Endothelial cell of umbilical vein (primary cell): ENCODE data around the gene DENND6A. TPM values are rescaled to one million over a fixed set of nuclear protein-coding genes. Genes with fewer than 3 reads are reported as not detected.

Experiments
- BruUV-seq: library from RNA; stranded (reverse); fragments of 400-500 nt; replicated peaks from 2 replicates; lab custom pipeline; 2021; lab: Mats Ljungman, UMichigan
- CTCF ChIA-PET: fragments of 300-600, 350-600 bp; sonication (Branson Sonifier 250); formaldehyde crosslinking; loops from one replicate; lab custom pipeline; 2021; ENCODE audit warnings: antibody characterized with exemption, inconsistent platforms; lab: Charles Lee
- POLR2A ChIA-PET: fragments of 300-600, 350-600 bp; sonication (Branson Sonifier 250); formaldehyde crosslinking; loops from one replicate; lab custom pipeline; 2021; ENCODE audit warnings: antibody characterized with exemption, inconsistent platforms; lab: Charles Lee
- DNase-seq: peaks from one replicate; pipeline ENCODE4 v3.0.0-alpha.2; 2011; ENCODE audit warnings: low read depth, low spot score
- FAIRE-seq: peaks from 2 replicates; lab custom pipeline; 2011; peaks lifted over from hg19 to GRCh38; lab: Jason Lieb, UNC
- H2AFZ ChIP-seq: 2 replicates; pipeline ENCODE4 v1.6.0; 2012; ENCODE audit warnings: low read depth, low read length, control low read depth, inconsistent platforms
- H3K27ac ChIP-seq: 2 replicates; pipeline ENCODE4 v1.5.1; 2011; ENCODE audit warnings: low read depth, mild to moderate bottlenecking, control low read depth, low read length, moderate library complexity; ENCODE audit not compliant: insufficient read depth
- H3K27me3 ChIP-seq, 2 experiments: 2 replicates each; pipeline versions ENCODE4 v1.6.0 to v1.6.1; 2011; ENCODE audit warnings: low read length in 2 of 2, mixed read lengths in 1 of 2; ENCODE audit not compliant: control insufficient read depth in 2 of 2, insufficient read depth in 2 of 2
- H3K36me3 ChIP-seq, 2 experiments: 2 replicates in 1 of 2; 3 replicates in 1 of 2; pipeline ENCODE4 v1.5.1; 2011; ENCODE audit warnings: low read length in 2 of 2, mild to moderate bottlenecking in 1 of 2, moderate library complexity in 1 of 2; ENCODE audit not compliant: control insufficient read depth in 2 of 2, insufficient read depth in 2 of 2; ENCODE audit errors: extremely low read depth in 1 of 2
- H3K4me1 ChIP-seq: 3 replicates; pipeline ENCODE4 v1.5.1; 2011; ENCODE audit warnings: mild to moderate bottlenecking, low read length; ENCODE audit not compliant: control insufficient read depth, insufficient read depth; ENCODE audit errors: extremely low read depth
- H3K4me2 ChIP-seq: 2 replicates; pipeline ENCODE4 v1.6.1; 2011; ENCODE audit warnings: low read length, control low read depth, mixed read lengths; ENCODE audit not compliant: insufficient read depth
- H3K4me3 ChIP-seq, 3 experiments: fragments of 200-600 bp in 1 of 3; sonication (generic), shearing (Covaris generic) in 1 of 3; replicated peaks in 1 of 3; 2 replicates each; pipeline ENCODE4 v1.5.1; 2011 to 2016; ENCODE audit warnings: control low read depth in 3 of 3, low read length in 3 of 3, mild to moderate bottlenecking in 2 of 3, inconsistent platforms in 1 of 3, low read depth in 1 of 3, moderate library complexity in 1 of 3; ENCODE audit not compliant: insufficient read depth in 1 of 3
- H3K79me2 ChIP-seq: 2 replicates; pipeline ENCODE4 v1.6.0; 2012; ENCODE audit warnings: low read length, inconsistent platforms; ENCODE audit not compliant: control insufficient read depth, insufficient read depth
- H3K9ac ChIP-seq: replicated peaks from 2 replicates; pipeline ENCODE3; 2011; ENCODE audit warnings: low read length, control low read depth; ENCODE audit not compliant: insufficient read depth; ENCODE audit errors: extremely low read depth
- H3K9me1 ChIP-seq: replicated peaks from 3 replicates; pipeline ENCODE4 v1.6.0; 2011; ENCODE audit warnings: mild to moderate bottlenecking, low read length; ENCODE audit not compliant: control insufficient read depth, insufficient read depth; ENCODE audit errors: extremely low read depth
- H3K9me3 ChIP-seq: replicated peaks from 2 replicates; pipeline ENCODE4 v1.5.1; 2012; ENCODE audit warnings: low read length, inconsistent platforms; ENCODE audit not compliant: control insufficient read depth, insufficient read depth
- H4K20me1 ChIP-seq: replicated peaks from 2 replicates; pipeline ENCODE3; 2011; ENCODE audit warnings: mild to moderate bottlenecking, low read length; ENCODE audit not compliant: control insufficient read depth, insufficient read depth; ENCODE audit errors: extremely low read depth
- CTCF ChIP-seq, 2 donors: IDR thresholded peaks; 1 replicate in 1 of 2; 2 replicates in 1 of 2; pipeline ENCODE4 v1.5.1; 2011; ENCODE audit warnings: low read length in 2 of 2, mild to moderate bottlenecking in 2 of 2, moderate library complexity in 2 of 2, control low read depth in 1 of 2, inconsistent platforms in 1 of 2, low read depth in 1 of 2; ENCODE audit not compliant: insufficient read depth in 1 of 2; ENCODE audit errors: extremely low read depth in 1 of 2
- EZH2 ChIP-seq: IDR thresholded peaks from 2 replicates; pipeline ENCODE4 v1.6.1; 2012; ENCODE audit warnings: borderline replicate concordance, low read depth, mild to moderate bottlenecking, moderate library complexity, low read length, inconsistent platforms; ENCODE audit not compliant: severe bottlenecking
- FOS ChIP-seq: IDR thresholded peaks from 2 replicates; pipeline ENCODE4 v1.6.1; 2011; ENCODE audit warnings: mild to moderate bottlenecking, low read length, moderate library complexity, borderline replicate concordance; ENCODE audit not compliant: insufficient read depth
- GATA2 ChIP-seq: IDR thresholded peaks from 2 replicates; pipeline ENCODE4 v1.7.0; 2011; ENCODE audit warnings: low read depth, mild to moderate bottlenecking, moderate library complexity, mixed read lengths, low read length; ENCODE audit not compliant: insufficient read length, insufficient read depth
- JUN ChIP-seq: IDR thresholded peaks from 2 replicates; pipeline ENCODE4 v1.6.1; 2011; ENCODE audit warnings: borderline replicate concordance, low read depth; ENCODE audit not compliant: insufficient read length, insufficient read depth
- MYC ChIP-seq: IDR thresholded peaks from one replicate; pipeline ENCODE4 v1.6.1; 2011; ENCODE audit warnings: mild to moderate bottlenecking, low read depth, low read length
- POLR2A ChIP-seq: IDR thresholded peaks from 2 replicates; pipeline ENCODE4 v1.6.1; 2012; ENCODE audit warnings: low read depth, mild to moderate bottlenecking, control low read depth, low read length
- POLR2AphosphoS5 ChIP-seq: IDR thresholded peaks from 2 replicates; pipeline ENCODE4 v1.6.1; 2012; ENCODE audit warnings: low read depth, mild to moderate bottlenecking, control low read depth, low read length, moderate library complexity; ENCODE audit not compliant: insufficient read depth
- dilution Hi-C: fragments of 300-500 bp; cut with MboI; formaldehyde crosslinking; loops from one replicate; pipeline ENCODE4 v1.15.0; 2019; ENCODE audit warnings: low sequenced_read_pairs; ENCODE audit not compliant: extremely low pct_ligation_motif_present
- intact Hi-C: fragments of 100-400 bp; cut with micrococcal nuclease; formaldehyde crosslinking; loops from one replicate; pipeline ENCODE4 v1.10.0; 2022
- polyA plus RNA-seq, 4 experiments: library from polyadenylated mRNA; depleted of rRNA in 3 of 4; stranded (reverse) in 3 of 4; unstranded in 1 of 4; fragments of >200 nt; gene quantifications; 2 replicates each; pipeline versions ENCODE4 v1.2.1 to v1.2.3, GENCODE V29; 2011 to 2012; ENCODE audit warnings: missing spikeins in 1 of 4
- total RNA-seq: library from RNA; stranded (reverse); gene quantifications from 2 replicates; pipeline ENCODE4 v1.2.3, GENCODE V29; 2021
- TF ChIP-seq, protein P1 (sequence below): IDR thresholded peaks from 2 replicates; pipeline ENCODE4 v1.6.1; 2011; ENCODE audit not compliant: insufficient read depth, insufficient read length

The DENND6A gene
- total and polyA plus RNA-seq, 2 donors (not counting 3 experiments of a cell fraction or from before 2014, with no cell fraction given), result 12.7 to 25.0 TPM

DNA sequence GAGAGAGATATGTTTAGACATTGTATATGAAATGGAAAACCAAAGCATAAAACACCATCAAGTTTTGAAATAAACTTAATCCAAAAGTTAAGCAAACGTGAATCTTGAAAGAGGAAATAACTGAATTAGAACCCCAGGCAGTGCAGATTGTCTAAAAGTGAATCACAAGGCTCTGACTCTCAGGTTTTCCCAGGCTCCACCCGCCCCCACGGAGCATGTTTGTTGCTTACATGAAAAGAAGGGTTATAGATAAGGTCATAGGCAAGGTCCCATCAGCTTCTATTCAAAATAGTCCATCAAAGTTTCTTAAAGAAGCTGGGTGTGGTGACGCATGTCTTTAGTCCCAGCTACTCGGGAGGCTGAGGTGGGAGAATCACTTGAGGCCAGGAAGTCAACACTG lies 34.2 kb upstream of the DENND6A start:
- POLR2A ChIA-PET, result no interaction called here
- H3K4me1 ChIP-seq, result no peaks in the 10 kb centered on the region
- no TSS peak for BruUV-seq
- dilution Hi-C loops (no loop called here), intact Hi-C loops (no loop called here)
- H2AFZ ChIP-seq, result no peak overlapping the region
- no peak overlapping the region for H3K27ac ChIP-seq
- CTCF ChIA-PET, result interaction anchor here (0.6 to 3.4 kb wide), 4 partner anchors 11 to 99 kb away, joined by 3 to 10 read pairs (median 4); no protein-coding TSS in a partner anchor
- no peaks in the 10 kb centered on the region for H4K20me1 ChIP-seq
- H3K9ac ChIP-seq, result no peak overlapping the region
- DNase-seq (no peak), FAIRE-seq (no peak)
- no peak overlapping the region for H3K4me2 ChIP-seq
- H3K9me1 ChIP-seq, result no peaks in the 10 kb centered on the region
- H3K9me3 ChIP-seq, result no peaks in the 10 kb centered on the region
- TF ChIP-seq JUN (no peak), GATA2 (no peak), POLR2AphosphoS5 (no peak), FOS (no peak), EZH2 (no peak), MYC (no peak), CTCF (IDR thresholded peaks at IDR 0.05; ENCODE audit: extremely low read depth in 1 of 2, insufficient read depth in 1 of 2, low read depth in 1 of 2, low read length in 2 of 2) (no peak), POLR2A (no peak)
- TF ChIP-seq, protein P1, sequence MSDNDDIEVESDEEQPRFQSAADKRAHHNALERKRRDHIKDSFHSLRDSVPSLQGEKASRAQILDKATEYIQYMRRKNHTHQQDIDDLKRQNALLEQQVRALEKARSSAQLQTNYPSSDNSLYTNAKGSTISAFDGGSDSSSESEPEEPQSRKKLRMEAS, result no peak
- no peak overlapping the region for H3K4me3 ChIP-seq
- H3K36me3 ChIP-seq, result no peaks in the 10 kb centered on the region
- no peaks in the 10 kb centered on the region for H3K27me3 ChIP-seq
- H3K79me2 ChIP-seq, result no peaks in the 10 kb centered on the region
